SK-N-SH treated with all-trans-retinoic acid at 6 μM for 48 hours (cell line): ENCODE measurements around the gene ZCCHC7.

Source experiments
- ATAC-seq: fragments of 200-7000 bp; cut with Tn5 transposase; 3 replicates; pipeline ENCODE4 v1.9.1; 2020; ENCODE audit warnings: mild to moderate bottlenecking, moderate library complexity
- ARNTL ChIP-seq: fragments of 450-650 bp; formaldehyde crosslinking; IDR thresholded peaks from 2 replicates; pipeline ENCODE4 v1.5.0; 2020; ENCODE audit warnings: low read depth, mild to moderate bottlenecking, moderate library complexity, borderline replicate concordance
- BACH2 ChIP-seq: fragments of 250-450 bp; sonication (Bioruptor Pico); IDR thresholded peaks from 2 replicates; pipeline ENCODE4 v1.9.0; 2021; ENCODE audit warnings: mild to moderate bottlenecking, borderline replicate concordance
- CREB5 ChIP-seq: fragments of 250-450 bp; sonication (Bioruptor Pico); IDR thresholded peaks from 2 replicates; pipeline ENCODE4 v1.5.1; 2020; ENCODE audit warnings: low read depth, mild to moderate bottlenecking, moderate library complexity
- CSDC2 ChIP-seq: fragments of 250-450 bp; sonication (Bioruptor Pico); IDR thresholded peaks from 2 replicates; pipeline ENCODE4 v1.5.0; 2020; ENCODE audit warnings: mild to moderate bottlenecking, moderate library complexity
- CSRNP3 ChIP-seq: fragments of 250-450 bp; sonication (Bioruptor Pico); IDR thresholded peaks from 2 replicates; pipeline ENCODE4 v1.5.1; 2021; ENCODE audit warnings: mild to moderate bottlenecking, moderate library complexity
- ESRRG ChIP-seq: fragments of 250-450 bp; sonication (Bioruptor Pico); IDR thresholded peaks from 2 replicates; pipeline ENCODE4 v1.6.1; 2021; ENCODE audit warnings: mild to moderate bottlenecking
- GLIS3 ChIP-seq: fragments of 250-450 bp; sonication (Bioruptor Pico); IDR thresholded peaks from 2 replicates; pipeline ENCODE4 v1.5.0; 2020; ENCODE audit warnings: mild to moderate bottlenecking, moderate library complexity
- ISL1 ChIP-seq: fragments of 250-450 bp; sonication (Bioruptor Pico); IDR thresholded peaks from 2 replicates; pipeline ENCODE4 v2.1.2; 2022; ENCODE audit warnings: mild to moderate bottlenecking, moderate library complexity
- OSR1 ChIP-seq: fragments of 250-450 bp; sonication (Bioruptor Pico); IDR thresholded peaks from 2 replicates; pipeline ENCODE4 v1.8.0; 2022; ENCODE audit warnings: moderate library complexity, mild to moderate bottlenecking, inconsistent platforms
- PATZ1 ChIP-seq: fragments of 250-450 bp; sonication (Bioruptor Pico); IDR thresholded peaks from 2 replicates; pipeline ENCODE4 v1.8.0; 2020; ENCODE audit warnings: mild to moderate bottlenecking, moderate library complexity, borderline replicate concordance
- POU6F1 ChIP-seq: fragments of 250-450 bp; sonication (Bioruptor Pico); IDR thresholded peaks from 2 replicates; pipeline ENCODE4 v1.8.0; 2021; ENCODE audit warnings: low read depth, mild to moderate bottlenecking, moderate library complexity, borderline replicate concordance
- PPARA ChIP-seq: fragments of 250-450 bp; sonication (Bioruptor Pico); IDR thresholded peaks from 2 replicates; pipeline ENCODE4 v1.5.0; 2020; ENCODE audit warnings: mild to moderate bottlenecking, borderline replicate concordance
- RARB ChIP-seq: fragments of 250-450 bp; sonication (Bioruptor Pico); IDR thresholded peaks from 2 replicates; pipeline ENCODE4 v1.8.0; 2021; ENCODE audit warnings: mild to moderate bottlenecking, moderate library complexity
- SNAI2 ChIP-seq: fragments of 250-450 bp; sonication (Bioruptor Pico); IDR thresholded peaks from 2 replicates; pipeline ENCODE4 v1.5.0; 2020; ENCODE audit warnings: mild to moderate bottlenecking, moderate library complexity
- TCF4 ChIP-seq: fragments of 250-450 bp; sonication (Bioruptor Pico); IDR thresholded peaks from 2 replicates; pipeline ENCODE4 v1.8.0; 2021; ENCODE audit warnings: mild to moderate bottlenecking, moderate library complexity, borderline replicate concordance
- TOX ChIP-seq: fragments of 250-450 bp; sonication (Bioruptor Pico); IDR thresholded peaks from 2 replicates; pipeline ENCODE4 v1.8.0; 2021; ENCODE audit warnings: mild to moderate bottlenecking, moderate library complexity, borderline replicate concordance
- TSHZ2 ChIP-seq: fragments of 250-450 bp; sonication (Bioruptor Pico); IDR thresholded peaks from 2 replicates; pipeline ENCODE4 v1.5.0; 2020; ENCODE audit warnings: mild to moderate bottlenecking, moderate library complexity
- ZC3H10 ChIP-seq: fragments of 250-450 bp; sonication (Bioruptor Pico); IDR thresholded peaks from 2 replicates; pipeline ENCODE4 v1.5.1; 2021; ENCODE audit warnings: mild to moderate bottlenecking, moderate library complexity
- ZFP3 ChIP-seq: fragments of 250-450 bp; sonication (Bioruptor Pico); IDR thresholded peaks from 2 replicates; pipeline ENCODE4 v1.5.0; 2020; ENCODE audit warnings: mild to moderate bottlenecking, moderate library complexity
- ZFP30 ChIP-seq: fragments of 450-650 bp; formaldehyde crosslinking; IDR thresholded peaks from 2 replicates; pipeline ENCODE4 v1.5.0; 2022; ENCODE audit warnings: mild to moderate bottlenecking, moderate library complexity
- ZNF565 ChIP-seq: fragments of 450-650 bp; formaldehyde crosslinking; conservative IDR thresholded peaks from 2 replicates; pipeline ENCODE4 v1.5.0; 2020; ENCODE audit warnings: low read depth, mild to moderate bottlenecking, moderate library complexity
- ZNF70 ChIP-seq: fragments of 450-650 bp; formaldehyde crosslinking; IDR thresholded peaks from 2 replicates; pipeline ENCODE4 v1.5.0; 2020; ENCODE audit warnings: mild to moderate bottlenecking, moderate library complexity
- ZNF8 ChIP-seq: fragments of 450-650 bp; formaldehyde crosslinking; IDR thresholded peaks from 2 replicates; pipeline ENCODE4 v1.5.0; 2020; ENCODE audit warnings: mild to moderate bottlenecking, moderate library complexity

Gene ZCCHC7

GRCh38 chr9:37198831-37199230 is 78.5 kb downstream of the ZCCHC7 start (continued):
- TF ChIP-seq ARNTL (no peak), SNAI2 (CRISPR knock-in tag) (no peak), ESRRG (no peak), TSHZ2 (CRISPR knock-in tag) (no peak), ZNF70 (CRISPR knock-in tag) (no peak), ISL1 (CRISPR knock-in tag) (no peak)

GRCh38 chr9:37200433-37201005 is 80.1 kb downstream of the ZCCHC7 start:
- TF ChIP-seq ZNF8 (CRISPR knock-in tag) (no peak), ZC3H10 (CRISPR knock-in tag) (0 out of 2 replicates have a peak, but pooled peaks have one; percentile 24), CSRNP3 (CRISPR knock-in tag) (no peak)
- peak; percentile 91 for ATAC-seq

- TF ChIP-seq CSDC2 (CRISPR knock-in tag) = no peak
- TF ChIP-seq TCF4 (CRISPR knock-in tag) = no peak
- no peak for TF ChIP-seq BACH2 (CRISPR knock-in tag)
- TF ChIP-seq ESRRG = no peak
- TF ChIP-seq RARB (CRISPR knock-in tag) = no peak
- TF ChIP-seq ISL1 (CRISPR knock-in tag) = no peak
- no peak for TF ChIP-seq OSR1
- TF ChIP-seq GLIS3 (CRISPR knock-in tag) = no peak
- no peak for TF ChIP-seq TOX
- no peak for TF ChIP-seq ZNF565 (CRISPR knock-in tag)
- TF ChIP-seq POU6F1 (CRISPR knock-in tag) = no peak
- TF ChIP-seq ZFP30 (CRISPR knock-in tag) = no peak
- no peak for TF ChIP-seq PPARA (CRISPR knock-in tag)
- TF ChIP-seq CSRNP3 (CRISPR knock-in tag) = no peak
- TF ChIP-seq ZFP3 (CRISPR knock-in tag) = no peak
- no peak for TF ChIP-seq ZNF70 (CRISPR knock-in tag)
- no peak for TF ChIP-seq ZC3H10 (CRISPR knock-in tag)
- TF ChIP-seq CREB5 = no peak
- TF ChIP-seq SNAI2 (CRISPR knock-in tag) = no peak
- TF ChIP-seq PATZ1 (CRISPR knock-in tag) = no peak
- no peak for ATAC-seq
Observed at GRCh38 chr9:37201581-37201980, 81.2 kb downstream of the ZCCHC7 start.
